DMS53 (cell line): Measurements from ENCODE around the gene UMAD1.

Experiments
- DNase-seq: peaks from one replicate; lab custom pipeline; 2025; lab: John Stamatoyannopoulos, UW

Gene UMAD1

DNA sequence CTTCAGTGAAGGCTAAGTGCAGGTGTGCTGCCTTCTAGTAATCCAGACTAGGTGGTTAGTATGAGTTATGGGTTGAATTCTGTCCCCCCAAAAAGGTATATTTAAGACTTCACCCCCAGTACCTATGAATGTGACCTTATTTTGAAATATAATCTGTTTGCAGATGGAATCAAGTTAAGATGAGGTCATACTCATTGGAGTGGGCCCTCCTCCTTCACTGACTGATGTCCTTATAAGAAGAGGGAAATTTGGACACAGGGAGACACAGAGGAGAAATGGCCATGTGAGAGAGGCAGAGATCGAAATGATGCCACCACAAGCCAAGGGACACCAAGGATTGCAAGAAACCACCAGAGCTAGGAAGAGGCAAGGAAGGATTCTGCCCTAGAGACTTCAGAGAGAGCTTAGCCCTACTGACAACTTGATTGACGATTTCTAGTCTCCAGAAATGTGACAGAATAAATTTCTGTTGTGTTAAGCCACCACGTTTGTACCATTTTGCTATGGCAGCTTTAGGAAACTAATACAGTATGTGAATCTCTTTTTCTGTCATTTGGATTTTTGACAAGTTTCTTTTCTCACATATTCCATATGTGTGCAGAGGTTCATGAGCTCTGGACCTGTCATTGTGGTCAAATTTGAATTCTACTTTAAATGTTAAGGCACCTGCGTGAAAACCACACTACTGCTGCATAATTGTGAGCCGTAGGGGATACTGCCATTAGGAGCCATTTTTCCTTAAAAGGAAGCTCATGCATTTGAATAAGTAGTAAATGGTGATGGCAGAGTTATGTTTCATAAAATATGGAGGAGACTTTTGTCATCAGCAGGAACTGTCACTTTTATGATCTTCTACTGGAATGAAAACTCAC, 80.4 kb downstream of the UMAD1 start:
- DNase-seq = peak; percentile 76

DNA sequence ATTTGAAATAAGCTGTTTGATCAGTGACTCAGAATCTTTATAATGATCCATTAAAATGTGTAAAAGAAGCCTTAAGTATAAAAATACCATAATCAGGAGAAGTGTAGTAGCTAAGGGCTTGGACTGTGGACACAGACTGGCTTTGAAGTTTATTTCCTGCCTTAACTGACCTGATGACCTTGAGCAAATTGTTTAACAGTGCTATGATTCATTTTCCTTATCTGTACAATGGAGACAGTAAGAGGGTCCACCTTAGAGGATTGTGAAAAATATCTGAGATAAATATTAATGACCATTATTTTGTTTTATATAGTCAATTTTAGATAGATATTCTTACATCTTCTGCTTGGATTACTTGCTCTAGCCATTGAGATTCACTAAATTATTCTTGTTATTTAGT, 91.2 kb downstream of the UMAD1 start:
- peak; percentile 15 for DNase-seq

DNA sequence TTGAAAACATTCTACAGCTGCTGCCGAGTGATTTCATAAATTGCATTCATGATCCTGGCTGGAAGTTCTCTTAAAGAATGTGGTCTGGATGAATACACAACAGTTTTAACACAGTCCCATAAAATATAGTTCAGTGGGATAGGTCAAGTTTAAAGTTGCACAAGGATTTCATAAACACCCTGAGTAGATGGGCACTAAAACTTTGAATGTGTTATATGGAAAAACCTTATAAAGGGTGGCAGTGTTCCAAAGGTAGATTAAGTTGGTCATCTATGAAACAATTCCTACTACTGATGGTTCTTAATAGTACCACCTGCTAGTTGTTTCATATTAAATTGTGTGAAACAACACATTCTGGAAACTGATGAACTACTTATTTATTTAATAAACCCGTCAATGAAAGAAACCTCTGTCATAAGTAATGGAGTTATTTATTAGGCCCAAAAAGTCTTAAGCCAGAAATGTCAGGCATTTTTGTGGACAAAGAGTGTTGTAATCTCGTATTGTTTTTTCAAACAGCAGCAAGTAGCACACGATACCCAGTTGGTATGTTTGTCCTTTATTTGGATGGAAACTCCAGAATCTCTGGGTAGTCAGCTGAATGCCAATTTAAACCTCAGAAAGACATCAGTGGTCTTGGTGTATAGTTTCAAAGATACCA, 92.2 kb downstream of the UMAD1 start:
- DNase-seq = no peak

DNA sequence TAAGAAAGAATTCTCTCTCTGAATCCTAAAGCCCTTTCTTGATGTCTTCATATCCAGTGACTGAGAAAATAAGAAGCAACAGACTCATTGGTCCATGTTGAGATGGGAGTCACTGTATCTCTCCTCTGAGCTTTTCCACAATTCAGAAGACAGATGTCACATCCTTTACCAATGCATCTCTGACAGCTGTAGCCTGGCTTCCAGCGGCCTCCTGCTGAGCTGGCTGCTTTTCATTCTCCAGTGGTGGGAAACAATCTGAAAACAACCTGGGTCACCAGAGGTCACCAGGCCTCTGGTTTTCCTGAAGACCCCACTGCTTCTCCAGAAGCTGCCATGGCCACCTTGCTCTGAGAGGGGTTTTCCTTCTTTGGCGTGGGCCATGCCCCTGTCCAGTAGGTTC, 96.1 kb downstream of the UMAD1 start:
- no peak for DNase-seq

DNA sequence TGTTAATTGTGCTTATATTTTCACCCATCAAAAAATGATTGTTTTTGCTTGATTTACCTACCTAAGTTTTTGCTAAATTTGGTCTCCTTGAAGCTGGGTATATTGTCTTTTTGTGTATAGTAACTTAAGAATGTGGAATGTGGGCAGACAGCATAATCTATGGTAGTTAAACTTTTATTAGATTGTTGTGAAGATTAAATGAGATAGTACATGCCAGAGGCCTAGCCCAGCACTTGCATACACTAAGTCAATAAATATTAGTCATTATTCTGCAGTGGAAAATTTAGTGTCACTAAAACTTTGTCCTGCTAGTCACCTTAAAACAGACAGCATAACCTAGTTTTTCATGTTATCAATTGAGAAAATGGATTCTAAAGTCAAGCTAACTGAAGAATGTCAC, 97.1 kb downstream of the UMAD1 start:
- no peak for DNase-seq

DNA sequence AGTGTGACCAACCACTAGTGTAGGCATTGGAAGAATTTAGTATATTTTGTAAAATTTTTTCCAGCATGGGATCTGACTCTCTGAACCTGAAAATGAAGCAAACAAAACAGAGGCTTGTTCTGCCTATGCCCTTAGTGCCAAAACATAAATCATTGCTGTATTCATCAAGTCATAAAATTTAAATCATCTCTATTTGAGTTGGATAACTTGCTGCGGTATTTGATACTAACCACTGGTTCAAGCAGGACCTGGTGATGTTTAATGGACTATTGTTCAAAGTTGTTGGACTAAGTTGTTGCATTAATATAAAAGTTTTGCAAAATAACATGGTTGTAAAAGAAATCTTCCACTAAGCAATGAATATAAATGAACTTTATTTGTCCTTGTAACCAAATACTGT, 97.6 kb downstream of the UMAD1 start:
- no peak for DNase-seq

DNA sequence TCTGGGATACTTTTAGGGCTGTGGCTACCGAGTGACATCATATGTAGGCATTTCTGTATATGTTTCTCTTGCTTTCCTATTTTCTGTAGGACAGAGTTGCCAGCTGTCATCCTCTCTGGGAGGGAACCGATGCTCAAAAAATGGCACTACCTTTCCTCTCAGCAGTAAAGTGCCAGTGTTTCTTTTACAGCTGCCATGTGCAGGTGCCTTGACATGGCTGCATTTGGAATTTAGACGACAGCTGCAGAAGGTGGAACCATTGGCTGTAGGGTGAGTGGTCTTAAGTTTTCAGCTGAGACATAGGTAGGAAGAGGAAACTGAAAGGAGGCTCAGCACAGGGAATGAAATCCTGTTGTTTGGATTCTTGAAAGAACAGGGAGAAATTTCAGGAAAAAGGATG, 98.1 kb downstream of the UMAD1 start:
- no peak for DNase-seq

DNA sequence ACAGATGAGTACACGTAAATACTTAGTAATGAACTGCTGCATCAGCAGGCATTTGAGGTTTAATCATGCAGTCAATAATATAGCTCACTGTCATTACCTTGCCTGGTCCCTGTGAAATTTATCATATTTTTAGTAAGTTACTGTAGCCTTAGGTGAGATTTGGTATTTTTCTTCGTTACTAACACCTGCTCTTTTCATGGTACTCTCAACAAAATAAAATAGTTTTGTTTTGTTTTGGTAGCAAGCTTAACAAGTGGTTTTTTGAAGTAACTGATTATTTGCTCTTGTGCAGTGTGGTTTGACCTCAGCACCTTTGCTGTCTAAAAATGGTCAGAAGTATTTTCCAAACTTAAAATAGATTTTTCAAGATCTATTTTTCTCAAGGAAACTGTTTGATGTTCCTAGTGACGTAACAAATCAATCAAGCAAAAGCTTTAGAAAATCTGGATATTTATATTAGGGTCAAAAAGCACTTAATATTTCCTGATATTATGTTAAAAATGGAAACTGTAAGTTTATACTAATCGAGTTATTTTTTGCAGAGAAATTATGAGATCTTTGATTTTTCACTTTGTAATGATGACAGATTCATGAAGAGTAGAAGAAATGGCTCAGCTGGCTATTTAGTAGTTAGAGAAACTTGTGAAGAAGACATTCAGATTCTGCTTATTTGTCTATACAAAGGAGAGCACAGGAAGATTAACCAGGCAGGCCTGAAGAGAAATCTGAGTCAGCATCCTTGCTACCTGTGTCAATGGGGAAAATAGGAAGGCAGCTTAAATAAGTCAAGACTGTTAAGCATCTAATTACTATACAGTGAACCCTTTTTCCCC, 98.9 kb downstream of the UMAD1 start:
- no peak for DNase-seq

DNA sequence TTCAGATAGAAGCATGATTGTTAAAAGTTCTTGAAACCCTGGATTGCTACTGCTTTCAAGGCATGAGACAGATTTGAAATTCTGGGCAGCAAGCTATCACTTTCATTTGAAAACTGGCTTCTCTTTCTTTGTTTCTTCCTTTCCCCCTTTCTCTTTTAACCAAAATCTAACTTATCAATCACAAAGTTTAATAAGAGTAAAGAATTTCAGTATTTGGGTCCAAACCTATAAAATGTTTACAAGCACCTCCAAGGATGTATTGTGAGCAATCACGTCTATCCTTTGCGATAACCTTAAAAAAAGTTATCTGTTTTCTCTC, 99.4 kb downstream of the UMAD1 start:
- DNase-seq = no peak

DNA sequence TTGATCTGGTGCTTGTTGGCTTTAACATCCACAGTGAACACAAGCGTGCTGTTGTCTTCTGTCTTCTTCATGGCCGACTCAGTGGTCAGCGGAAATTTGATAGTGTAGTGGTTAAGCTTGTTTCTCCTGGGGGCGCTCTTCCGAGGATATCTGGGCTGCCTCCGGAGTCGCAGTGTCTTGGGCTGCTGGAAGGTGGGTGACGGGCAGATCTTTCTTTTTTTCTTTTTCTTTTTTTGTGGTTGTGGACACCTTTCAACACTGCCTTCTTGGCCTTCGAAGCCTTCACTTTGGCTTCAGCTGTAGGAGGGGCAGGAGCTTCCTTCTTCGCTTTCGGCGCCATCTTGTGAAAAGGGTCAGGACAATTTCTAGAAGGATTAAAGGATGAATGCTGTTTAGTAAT, 101.7 kb downstream of the UMAD1 start:
- DNase-seq = no peak

DNA sequence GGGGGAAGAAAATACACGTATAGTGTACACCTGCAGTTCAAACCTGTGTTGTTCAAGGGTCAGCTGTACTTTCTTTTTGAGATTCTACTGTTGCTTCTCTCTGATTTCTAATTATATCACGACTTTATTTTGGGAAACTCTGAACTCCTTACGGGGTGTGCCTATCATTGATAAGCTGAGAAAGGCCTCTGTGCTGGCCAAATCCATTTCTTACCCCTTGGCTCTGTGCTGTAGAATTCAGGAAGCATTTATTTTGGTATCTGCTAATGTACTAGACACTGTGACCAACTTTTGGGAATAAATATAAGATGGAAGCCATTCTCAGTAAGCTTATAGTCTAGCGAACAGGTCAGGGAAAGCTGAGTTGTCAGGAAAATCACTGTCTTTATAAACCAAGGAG, 104.7 kb downstream of the UMAD1 start:
- no peak for DNase-seq

DNA sequence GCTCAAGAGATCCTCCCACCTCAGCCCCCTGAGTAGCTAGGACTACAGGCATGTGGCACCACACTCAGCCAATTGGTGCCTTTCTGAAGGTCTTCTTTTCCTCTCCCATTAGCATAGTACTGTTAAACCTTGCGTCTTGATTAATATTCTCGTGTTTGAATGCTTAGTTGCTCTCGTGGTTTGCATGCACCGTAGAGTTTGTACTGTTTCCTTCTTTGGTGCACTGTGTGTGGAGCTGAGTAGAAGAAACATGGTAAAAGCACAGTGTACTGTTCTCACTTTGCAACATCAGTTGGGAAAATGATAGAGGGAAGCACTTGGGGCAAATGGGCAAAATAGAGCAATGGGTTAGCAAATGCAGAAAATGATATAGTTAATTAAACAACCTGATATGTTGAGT, 105.4 kb downstream of the UMAD1 start:
- DNase-seq = no peak

DNA sequence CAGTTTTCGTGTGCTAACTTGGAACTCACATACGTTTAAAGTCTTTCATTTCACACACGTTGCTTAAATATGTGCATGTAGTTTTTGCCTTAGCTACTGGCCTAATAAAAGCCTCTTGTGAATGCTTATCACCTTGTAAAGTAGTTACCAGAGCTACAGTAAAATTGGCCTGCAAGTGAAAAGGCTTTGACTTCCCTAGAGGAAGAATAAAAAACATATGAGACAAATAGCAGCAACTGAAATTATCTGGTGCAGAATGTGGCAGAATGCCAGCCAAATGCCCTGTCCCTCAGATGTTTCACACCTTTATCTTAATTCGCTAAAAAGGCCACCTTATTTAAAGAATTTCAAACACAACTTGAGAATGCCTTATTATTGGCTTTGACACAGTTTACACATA, 105.9 kb downstream of the UMAD1 start:
- no peak for DNase-seq

DNA sequence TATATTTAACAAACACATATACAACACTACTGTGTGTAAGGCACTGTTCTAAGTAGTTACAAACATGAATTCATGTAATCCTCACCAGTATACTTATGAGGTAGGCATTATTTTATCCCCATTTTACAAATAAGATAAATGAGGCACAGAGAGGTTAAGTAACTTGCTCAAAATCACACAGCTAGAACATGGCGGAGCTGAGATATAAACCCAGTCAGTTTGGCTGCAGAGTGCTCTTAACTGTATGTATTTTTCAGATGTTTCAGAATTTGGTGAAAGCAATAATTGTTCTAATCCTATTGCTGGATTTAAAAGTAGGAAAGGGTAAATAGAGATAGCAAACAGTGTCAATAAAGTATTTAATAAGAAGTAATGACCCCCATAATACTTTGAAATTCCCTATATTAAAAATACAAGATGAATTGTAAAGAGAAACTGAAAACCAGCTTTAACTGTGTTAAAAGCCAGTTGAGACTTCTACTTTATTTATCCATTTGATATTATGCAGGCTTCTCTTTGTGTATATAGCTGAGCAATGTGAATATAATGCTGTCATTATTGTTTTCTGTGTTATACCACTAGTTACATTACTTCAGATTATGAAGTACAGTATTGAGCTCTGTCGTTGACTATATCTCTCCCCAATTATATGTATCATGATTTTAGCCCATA, 110.2 kb downstream of the UMAD1 start:
- no peak for DNase-seq

DNA sequence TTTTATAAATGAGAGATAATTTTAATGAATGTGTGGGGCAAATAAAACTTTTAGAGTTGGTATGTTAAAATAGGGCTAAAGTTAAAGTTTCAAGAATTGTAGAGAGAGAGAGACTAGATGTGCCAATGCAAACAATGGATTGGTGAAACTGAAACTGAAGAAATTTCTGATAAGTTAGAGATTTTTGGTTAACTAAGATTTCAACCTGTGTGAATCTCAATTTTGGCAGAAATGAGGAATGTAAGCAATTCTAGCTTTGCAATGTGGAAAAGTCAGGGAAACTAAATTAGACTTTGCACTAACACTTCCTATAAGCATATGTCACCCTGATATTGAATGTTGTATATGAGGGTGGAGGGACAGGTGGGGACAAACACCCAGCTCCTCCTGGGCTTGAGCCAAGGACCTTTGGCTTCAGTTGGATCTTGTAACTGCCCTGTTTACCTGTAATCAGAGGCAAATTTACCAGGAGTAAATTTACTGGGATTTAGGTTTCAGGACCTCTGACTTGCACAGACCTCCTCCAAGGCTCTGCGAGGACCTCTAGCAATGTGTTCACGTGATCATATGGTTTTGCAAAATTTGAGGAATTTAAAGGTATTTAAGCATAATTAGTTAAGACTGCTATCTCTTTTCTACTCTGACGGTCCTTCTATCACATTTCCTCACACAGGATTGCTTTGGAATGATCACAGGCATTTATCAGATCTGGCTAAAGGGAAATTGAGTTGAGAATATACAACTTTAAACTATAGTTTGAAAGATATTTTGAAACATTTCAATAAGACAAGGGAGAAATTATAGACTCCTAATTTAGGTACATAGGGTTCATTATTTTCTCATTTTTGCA, 110.9 kb downstream of the UMAD1 start:
- no peak for DNase-seq

DNA sequence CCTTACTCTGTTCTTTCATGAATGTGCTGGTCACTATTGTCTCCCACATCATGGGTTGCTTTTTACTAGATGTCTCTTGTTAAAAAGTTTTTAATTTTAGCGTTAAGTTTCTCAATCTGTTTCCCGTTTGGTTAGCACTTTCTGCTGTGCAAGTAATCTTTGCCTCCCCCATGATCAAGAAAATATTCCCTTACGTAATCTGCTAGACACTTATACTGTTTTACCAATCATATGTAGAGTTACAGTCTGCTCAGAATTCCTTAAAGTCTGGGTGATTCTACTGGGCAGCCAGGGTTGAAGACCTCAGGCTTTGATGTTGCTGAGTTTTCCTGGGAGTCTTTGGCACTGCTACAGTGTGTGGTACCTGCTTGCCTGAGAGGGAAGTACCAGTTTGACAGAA, 116.0 kb downstream of the UMAD1 start:
- DNase-seq = no peak

DNA sequence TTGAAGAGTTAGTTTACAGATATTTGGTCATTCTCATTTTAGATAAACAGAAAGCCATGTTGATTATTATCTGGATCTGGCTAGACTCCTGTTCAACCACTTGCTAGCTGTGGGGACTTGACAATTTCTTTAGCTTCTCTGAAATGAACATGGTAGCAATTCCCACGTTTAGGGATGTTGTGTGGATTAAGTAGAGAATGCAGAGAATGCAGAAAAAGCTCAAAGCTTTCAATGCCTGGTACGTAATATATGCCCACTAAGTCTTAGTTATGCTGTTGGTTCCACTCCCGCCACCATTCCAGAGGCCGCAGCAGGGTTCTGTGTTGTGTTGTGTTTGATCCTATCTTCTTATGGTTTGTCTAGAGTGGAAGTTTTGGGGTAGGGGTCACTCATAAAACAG, 117.0 kb downstream of the UMAD1 start:
- no peak for DNase-seq

DNA sequence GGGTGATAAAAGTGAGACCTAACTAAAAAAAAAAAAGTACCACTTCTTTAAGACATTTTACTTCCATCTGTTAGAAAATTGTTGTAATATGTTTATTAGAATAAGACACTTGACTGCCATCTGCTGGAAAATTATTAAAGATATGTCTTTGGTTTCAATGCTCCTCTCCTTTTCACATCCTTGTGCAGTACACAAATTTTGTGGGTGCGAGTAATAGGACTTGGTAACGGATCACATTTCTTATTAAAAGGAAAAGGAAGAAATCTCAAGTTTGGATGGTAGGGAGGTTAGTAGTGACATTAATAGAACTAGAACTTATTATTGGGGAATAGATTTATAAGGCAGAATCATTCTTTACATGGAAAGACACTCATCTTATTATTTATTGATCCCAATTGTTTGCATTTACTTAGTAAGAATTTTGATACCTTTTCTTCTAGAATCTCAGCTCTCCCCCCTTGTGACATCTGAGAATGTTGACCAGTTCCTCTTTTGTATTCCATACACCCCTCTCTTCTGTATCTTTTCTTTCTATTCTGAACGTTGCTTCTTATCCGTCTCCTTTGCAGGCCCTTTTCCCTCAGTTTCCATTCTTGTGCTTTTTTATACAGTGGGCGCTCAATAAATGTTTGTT, 120.9 kb downstream of the UMAD1 start:
- DNase-seq = peak; percentile 77

DNA sequence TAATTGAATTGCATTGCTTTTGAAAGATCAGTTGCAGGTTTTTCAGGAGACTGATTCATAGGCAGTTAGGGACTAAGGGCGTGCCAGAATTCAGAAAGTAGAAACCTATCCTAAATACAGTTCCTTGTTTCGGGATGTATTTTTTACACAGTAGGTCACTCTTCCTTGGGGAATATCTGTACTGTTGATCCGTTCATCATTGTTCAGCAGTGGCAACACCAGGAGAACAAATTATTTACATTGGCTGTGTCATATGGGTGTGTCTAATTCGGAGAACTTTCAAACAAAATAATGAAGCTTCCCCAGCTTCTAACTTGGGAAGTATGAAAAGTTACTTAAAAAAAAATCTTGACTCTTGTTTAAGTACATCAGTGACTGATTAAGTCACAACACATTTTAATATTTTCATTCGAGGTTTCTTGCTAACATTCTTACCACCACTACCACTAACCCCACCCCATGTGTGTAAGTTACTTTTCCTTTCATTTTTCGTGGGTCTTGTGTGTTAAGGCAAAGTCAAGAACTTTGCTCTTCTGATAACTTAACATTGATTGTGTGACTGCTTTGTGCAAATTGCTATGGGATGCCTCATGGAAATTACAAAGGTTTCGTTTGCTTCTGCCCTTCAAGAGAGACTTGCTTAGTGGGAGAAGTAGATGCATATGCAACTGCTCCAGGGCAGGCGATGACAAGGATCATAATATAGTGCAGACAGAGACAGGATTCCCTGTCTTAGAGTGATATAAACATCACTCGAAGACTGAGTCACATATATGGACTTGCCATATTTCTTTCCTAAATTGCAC, 121.6 kb downstream of the UMAD1 start:
- peak; percentile 37 for DNase-seq
